HepG2 (cell line): ENCODE measurements around the gene GLYR1. TPM values are rescaled to one million over a fixed set of nuclear protein-coding genes. Genes with fewer than 3 reads are reported as not detected.

Experiments used
- ATAC-seq: fragments of 200-7000 bp; cut with Tn5 transposase; 3 replicates; pipeline ENCODE4 v1.9.1; 2020; ENCODE audit warnings: mild to moderate bottlenecking, moderate library complexity
- BruUV-seq: library from RNA; stranded (reverse); fragments of 400-500 nt; replicated peaks from 2 replicates; lab custom pipeline; 2021; lab: Mats Ljungman, UMichigan
- CTCF ChIA-PET: fragments of 300-600 bp; formaldehyde crosslinking; extraction: SDS; loops from one replicate; lab custom pipeline; 2021; ENCODE audit warnings: low total read pairs, inconsistent platforms, low intra/inter-chr PET ratio; lab: Yijun Ruan, JAX
- POLR2A ChIA-PET: fragments of 350-600 bp; sonication (Branson Sonifier 250); formaldehyde crosslinking; loops from one replicate; lab custom pipeline; 2020; ENCODE audit warnings: antibody characterized with exemption, inconsistent platforms; lab: Yijun Ruan, JAX
- DNase-seq: peaks from one replicate; pipeline ENCODE4 v3.0.0-alpha.2; 2015; ENCODE audit warnings: low spot score
- FAIRE-seq: peaks from 3 replicates; lab custom pipeline; 2011; peaks lifted over from hg19 to GRCh38; lab: Jason Lieb, UNC
- H2AFZ ChIP-seq: one replicate; pipeline ENCODE4 v1.6.1; 2011; ENCODE audit warnings: low read length, inconsistent platforms
- H3K27ac ChIP-seq: fragments of 300-600 bp; 3 replicates; pipeline ENCODE4 v1.8.0; 2011; ENCODE audit warnings: mixed run types, mild to moderate bottlenecking, mixed read lengths, low read length, inconsistent platforms; ENCODE audit not compliant: insufficient read depth; ENCODE audit errors: extremely low read length
- H3K27me3 ChIP-seq, 2 experiments: fragments of 200-600 bp in 1 of 2; 2 replicates in 1 of 2; 3 replicates in 1 of 2; pipeline versions ENCODE4 v1.6.0 to v1.8.0; 2011; ENCODE audit warnings: low read length in 2 of 2, mild to moderate bottlenecking in 2 of 2, moderate library complexity in 2 of 2, inconsistent platforms in 1 of 2; ENCODE audit not compliant: insufficient read depth in 2 of 2, control insufficient read depth in 1 of 2
- H3K36me3 ChIP-seq, 2 experiments: fragments of 200-600 bp in 1 of 2; replicated peaks in 1 of 2; 2 replicates in 1 of 2; 3 replicates in 1 of 2; pipeline versions ENCODE4 v1.5.1 to v1.8.0; 2011; ENCODE audit warnings: low read length in 2 of 2, inconsistent platforms in 1 of 2; ENCODE audit not compliant: insufficient read depth in 2 of 2, control insufficient read depth in 1 of 2
- H3K4me1 ChIP-seq: 2 replicates; pipeline ENCODE4 v1.5.1; 2012; ENCODE audit warnings: low read length, inconsistent platforms; ENCODE audit not compliant: insufficient read depth
- H3K4me2 ChIP-seq: 2 replicates; pipeline ENCODE4 v1.6.0; 2011; ENCODE audit warnings: low read depth, low read length, inconsistent platforms
- H3K4me3 ChIP-seq, 3 experiments: fragments of 200-600 bp in 1 of 3; sonication (generic), shearing (Covaris generic) in 1 of 3; replicated peaks in 1 of 3; 2 replicates each; pipeline ENCODE4 v1.5.1; 2011 to 2016; ENCODE audit warnings: low read length in 3 of 3, inconsistent platforms in 2 of 3, low read depth in 2 of 3, mild to moderate bottlenecking in 2 of 3, control low read depth in 1 of 3, mixed read lengths in 1 of 3; ENCODE audit not compliant: insufficient read depth in 1 of 3
- H3K79me2 ChIP-seq: one replicate; pipeline ENCODE4 v1.6.1; 2011; ENCODE audit warnings: low read length, inconsistent platforms; ENCODE audit not compliant: insufficient read depth
- H3K9ac ChIP-seq: 2 replicates; pipeline ENCODE4 v1.6.0; 2011; ENCODE audit warnings: mild to moderate bottlenecking, low read depth, low read length, inconsistent platforms; ENCODE audit not compliant: insufficient read depth
- H3K9me3 ChIP-seq: 2 replicates; pipeline ENCODE4 v1.5.1; 2012; ENCODE audit warnings: mild to moderate bottlenecking, low read length
- H4K20me1 ChIP-seq: 2 replicates; pipeline ENCODE4 v1.6.0; 2011; ENCODE audit warnings: inconsistent platforms, mild to moderate bottlenecking, low read length, moderate library complexity; ENCODE audit not compliant: insufficient read depth
- BRF2 ChIP-seq: sonication (generic); formaldehyde crosslinking; IDR thresholded peaks from 2 replicates; pipeline ENCODE4 v1.8.1; 2022; ENCODE audit warnings: mild to moderate bottlenecking, missing genetic modification reagents
- EZH2 ChIP-seq: conservative IDR thresholded peaks from 2 replicates; pipeline ENCODE4 v1.6.1; 2012; ENCODE audit warnings: mild to moderate bottlenecking, low read depth, low read length, moderate library complexity
- HBP1 ChIP-seq: IDR thresholded peaks from 2 replicates; pipeline ENCODE4 v1.6.1; 2016; ENCODE audit warnings: low read depth, control low read depth
- JUND ChIP-seq: sonication (generic); formaldehyde crosslinking; IDR thresholded peaks from 2 replicates; pipeline ENCODE4 v1.8.0; 2022; ENCODE audit warnings: mild to moderate bottlenecking, missing genetic modification reagents
- KDM1A ChIP-seq: IDR thresholded peaks from 2 replicates; pipeline ENCODE4 v1.6.1; 2016; ENCODE audit warnings: missing compliant biosample characterization
- MEIS1 ChIP-seq: sonication (generic); formaldehyde crosslinking; IDR thresholded peaks from 2 replicates; pipeline ENCODE4 v1.9.0; 2021; ENCODE audit warnings: mild to moderate bottlenecking, missing genetic modification reagents, moderate library complexity, borderline replicate concordance
- NR2C2 ChIP-seq: sonication (generic); formaldehyde crosslinking; IDR thresholded peaks from 2 replicates; pipeline ENCODE4 v1.4.0; 2020; ENCODE audit warnings: missing genetic modification reagents, mild to moderate bottlenecking, moderate library complexity, borderline replicate concordance
- SP4 ChIP-seq: sonication (generic); formaldehyde crosslinking; IDR thresholded peaks from 2 replicates; pipeline ENCODE4 v1.8.1; 2023; ENCODE audit warnings: mild to moderate bottlenecking, missing genetic modification reagents
- SRY ChIP-seq: sonication (generic); formaldehyde crosslinking; IDR thresholded peaks from 2 replicates; pipeline ENCODE4 v1.8.0; 2022; ENCODE audit warnings: mild to moderate bottlenecking, missing genetic modification reagents
- THRA ChIP-seq: sonication (generic); formaldehyde crosslinking; IDR thresholded peaks from 2 replicates; pipeline ENCODE4 v1.4.0; 2020; ENCODE audit warnings: missing genetic modification reagents, borderline replicate concordance
- ZFP91 ChIP-seq: sonication (generic); formaldehyde crosslinking; IDR thresholded peaks from 2 replicates; pipeline ENCODE4 v1.9.0; 2022; ENCODE audit warnings: missing genetic modification reagents, mild to moderate bottlenecking, borderline replicate concordance
- ZFX ChIP-seq: sonication (generic); formaldehyde crosslinking; IDR thresholded peaks from 2 replicates; pipeline ENCODE4 v1.4.0; 2020; ENCODE audit warnings: mild to moderate bottlenecking, low read depth, missing genetic modification reagents, moderate library complexity
- ZNF350 ChIP-seq: sonication (generic); formaldehyde crosslinking; IDR thresholded peaks from 2 replicates; pipeline ENCODE4 v1.4.0; 2020; ENCODE audit warnings: mild to moderate bottlenecking, low read depth, missing genetic modification reagents, borderline replicate concordance
- ZNF546 ChIP-seq: sonication (generic); formaldehyde crosslinking; conservative IDR thresholded peaks from 2 replicates; pipeline ENCODE4 v1.8.1; 2023; ENCODE audit warnings: mild to moderate bottlenecking, missing genetic modification reagents
- ZNF776 ChIP-seq: sonication (generic); formaldehyde crosslinking; IDR thresholded peaks from 2 replicates; pipeline ENCODE4 v1.4.0; 2020; ENCODE audit warnings: mild to moderate bottlenecking, missing genetic modification reagents
- ZNF777 ChIP-seq: sonication (generic); formaldehyde crosslinking; IDR thresholded peaks from 2 replicates; pipeline ENCODE4 v1.4.0; 2020; ENCODE audit warnings: missing genetic modification reagents
- ZSCAN20 ChIP-seq: sonication (generic); formaldehyde crosslinking; IDR thresholded peaks from 2 replicates; pipeline ENCODE4 v1.4.0; 2020; ENCODE audit warnings: missing genetic modification reagents, mild to moderate bottlenecking, borderline replicate concordance
- WGBS: methylation state at CpG from one replicate; pipeline ENCODE4 v1.1.6; 2017; ENCODE audit warnings: low lambda C conversion rate; 5-methylcytosine and 5-hydroxymethylcytosine counted together
- in situ Hi-C: cut with HindIII; loops from 2 replicates; pipeline ENCODE4 v1.10.0; 2017; ENCODE audit warnings: low pct_unique_long_range_greater_than_20kb; ENCODE audit not compliant: extremely low pct_ligation_motif_present
- intact Hi-C: fragments of 100-400 bp; cut with micrococcal nuclease; formaldehyde crosslinking; loops from one replicate; pipeline ENCODE4 v1.10.0; 2022; ENCODE audit not compliant: unreplicated experiment
- polyA plus RNA-seq, 8 experiments: library from polyadenylated mRNA; depleted of rRNA in 3 of 8; stranded (reverse) in 7 of 8; unstranded in 1 of 8; fragments of >200 nt; fragmentation: Illumina TruSeq in 4 of 8; extraction: Trizol in 4 of 8; gene quantifications; 2 replicates each; pipeline versions ENCODE4 v1.2.1 to v1.2.3, GENCODE V29; 2011 to 2016; ENCODE audit warnings: low read depth in 4 of 8, missing spikeins in 1 of 8, mixed read lengths in 1 of 8; ENCODE audit not compliant: insufficient read depth in 1 of 8
- total RNA-seq, 5 experiments: library from RNA; depleted of rRNA; stranded (reverse); fragments of >200 nt; fragmentation: Illumina TruSeq; extraction: Trizol; gene quantifications; 2 replicates each; pipeline ENCODE4 v1.2.3, GENCODE V29; 2016; ENCODE audit warnings: low read depth in 1 of 5

The GLYR1 gene
- total and polyA plus RNA-seq, 2 of the 13 experiments (the other 11 are each of a cell fraction or from before 2014, with no cell fraction given) = 28.3 to 48.7 TPM

- Histone ChIP-seq H4K20me1 (peaks cover 9% of the 10 kb centered on the region), H3K36me3 (peaks cover 24 to 74% of the 10 kb centered on the region in 2 experiments), H2AFZ (no peak overlapping the region), H3K9ac (no peak overlapping the region), H3K4me3 (no peak overlapping the region), H3K4me1 (peaks cover 13% of the 10 kb centered on the region), H3K27ac (no peak overlapping the region), H3K27me3 (no peaks in the 10 kb centered on the region), H3K9me3 (no peaks in the 10 kb centered on the region), H3K4me2 (no peak overlapping the region), H3K79me2 (peaks cover 28% of the 10 kb centered on the region)
- no peak for FAIRE-seq
- ATAC-seq = no peak
- intact Hi-C loops = no loop called here
- POLR2A ChIA-PET = no interaction called here
- in situ Hi-C loops = no loop called here
- BruUV-seq = no TSS peak
- CTCF ChIA-PET = no interaction called here
- DNase-seq = no peak
- WGBS = 94% methylated on average over 5 of the region's 5 CpGs
- TF ChIP-seq BRF2 (CRISPR knock-in tag) (no peak), JUND (CRISPR knock-in tag) (no peak), ZFX (CRISPR knock-in tag) (no peak), HBP1 (no peak), ZSCAN20 (CRISPR knock-in tag) (no peak), ZFP91 (CRISPR knock-in tag) (no peak), THRA (no peak), SP4 (CRISPR knock-in tag) (no peak), ZNF777 (CRISPR knock-in tag) (no peak), ZNF350 (CRISPR knock-in tag) (no peak), EZH2 (no peak), KDM1A (CRISPR knock-in tag) (no peak), SRY (CRISPR knock-in tag) (no peak), NR2C2 (no peak), MEIS1 (CRISPR knock-in tag) (no peak), ZNF546 (CRISPR knock-in tag) (no peak), ZNF776 (no peak)
These were observed 8.3 kb upstream of the GLYR1 start for GRCh38 chr16:4855371-4855770.
